ENCODE results near the gene MACROD2.

- TF ChIP-seq CTCF (IDR thresholded peaks at IDR 0.05) (no peak), POLR2A (IDR thresholded peaks at IDR 0.05) (no peak)
Measured at GRCh38 chr20:14067603-14068002, 72.3 kb downstream of the MACROD2 start.
